IPS-15b (cell line): Measurements from ENCODE around the gene HECTD4.
"Not testable (repeated sequence)": the region's sequence is repeated elsewhere in the genome, so short reads cannot be mapped to it uniquely, and the experiment has no call there.

Source experiments
- H3K27me3 ChIP-seq: one replicate; pipeline ENCODE4 v1.6.1; 2013; ENCODE audit warnings: low read length; ENCODE audit not compliant: control insufficient read depth, insufficient read depth
- H3K36me3 ChIP-seq: one replicate; pipeline ENCODE4 v1.6.1; 2013; ENCODE audit warnings: low read length; ENCODE audit not compliant: control insufficient read depth, insufficient read depth
- H3K4me1 ChIP-seq: one replicate; pipeline ENCODE4 v1.6.1; 2013; ENCODE audit warnings: mild to moderate bottlenecking, low read length; ENCODE audit not compliant: control insufficient read depth, insufficient read depth
- H3K4me3 ChIP-seq: one replicate; pipeline ENCODE4 v1.5.1; 2013; ENCODE audit warnings: low read depth, low read length
- H3K9ac ChIP-seq: one replicate; pipeline ENCODE4 v1.6.1; 2013; ENCODE audit warnings: low read depth, mild to moderate bottlenecking, low read length
- H3K9me3 ChIP-seq: one replicate; pipeline ENCODE4 v1.6.1; 2013; ENCODE audit warnings: mild to moderate bottlenecking, low read length; ENCODE audit not compliant: control insufficient read depth, insufficient read depth

The HECTD4 gene

GRCh38 chr12:112110787-112111662, 271.2 kb downstream of the HECTD4 start:
- H3K9ac ChIP-seq, H3K27me3 ChIP-seq, H3K36me3 ChIP-seq: not testable (repeated sequence)

More at GRCh38 chr12:112110787-112111662, 271.2 kb downstream of the HECTD4 start:
- peaks cover 14% of the 10 kb centered on the region for H3K4me1 ChIP-seq
- H3K4me3 ChIP-seq, H3K9me3 ChIP-seq: not testable (repeated sequence)
